HG02884 (cell line): ENCODE results near the gene U2AF2.

Experiments
- ATAC-seq: cut with Tn5 transposase; IDR thresholded peaks from one replicate; pipeline ENCODE4 v1.9.1; 2021; ENCODE audit warnings: mild to moderate bottlenecking, moderate library complexity; ENCODE audit not compliant: unreplicated experiment

The U2AF2 gene

DNA sequence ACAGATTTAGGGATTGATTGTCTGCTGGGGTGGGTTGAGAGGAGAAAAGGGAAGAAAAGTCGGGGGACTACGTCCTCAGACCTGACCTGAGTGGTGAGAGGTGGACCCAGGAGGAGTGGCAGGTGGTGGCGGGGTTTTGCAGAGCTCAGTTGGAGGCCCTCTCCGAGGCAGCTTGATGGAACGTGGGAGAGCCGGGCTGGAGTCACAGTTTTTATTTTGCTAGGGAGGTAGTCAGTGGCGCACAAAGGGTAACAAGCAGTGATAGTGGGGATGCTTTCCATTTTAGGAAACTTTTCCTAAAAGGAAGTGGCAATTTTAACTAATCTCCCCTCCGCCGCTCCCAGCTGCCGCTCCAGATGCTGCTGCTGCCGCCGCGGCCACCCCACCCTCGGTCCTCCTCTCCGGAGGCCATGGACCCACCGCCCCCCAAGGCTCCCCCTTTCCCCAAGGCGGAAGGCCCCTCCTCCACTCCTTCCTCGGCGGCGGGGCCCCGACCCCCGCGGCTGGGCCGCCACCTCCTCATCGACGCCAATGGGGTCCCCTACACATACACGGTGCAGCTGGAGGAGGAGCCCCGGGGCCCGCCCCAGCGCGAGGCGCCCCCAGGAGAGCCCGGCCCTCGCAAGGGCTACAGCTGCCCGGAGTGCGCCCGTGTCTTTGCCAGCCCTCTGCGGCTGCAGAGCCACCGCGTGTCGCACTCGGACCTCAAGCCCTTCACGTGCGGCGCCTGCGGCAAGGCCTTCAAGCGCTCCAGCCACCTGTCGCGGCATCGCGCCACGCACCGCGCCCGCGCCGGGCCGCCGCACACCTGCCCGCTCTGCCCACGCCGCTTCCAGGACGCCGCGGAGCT, 12.5 kb upstream of the U2AF2 start:
- ATAC-seq = no peak

DNA sequence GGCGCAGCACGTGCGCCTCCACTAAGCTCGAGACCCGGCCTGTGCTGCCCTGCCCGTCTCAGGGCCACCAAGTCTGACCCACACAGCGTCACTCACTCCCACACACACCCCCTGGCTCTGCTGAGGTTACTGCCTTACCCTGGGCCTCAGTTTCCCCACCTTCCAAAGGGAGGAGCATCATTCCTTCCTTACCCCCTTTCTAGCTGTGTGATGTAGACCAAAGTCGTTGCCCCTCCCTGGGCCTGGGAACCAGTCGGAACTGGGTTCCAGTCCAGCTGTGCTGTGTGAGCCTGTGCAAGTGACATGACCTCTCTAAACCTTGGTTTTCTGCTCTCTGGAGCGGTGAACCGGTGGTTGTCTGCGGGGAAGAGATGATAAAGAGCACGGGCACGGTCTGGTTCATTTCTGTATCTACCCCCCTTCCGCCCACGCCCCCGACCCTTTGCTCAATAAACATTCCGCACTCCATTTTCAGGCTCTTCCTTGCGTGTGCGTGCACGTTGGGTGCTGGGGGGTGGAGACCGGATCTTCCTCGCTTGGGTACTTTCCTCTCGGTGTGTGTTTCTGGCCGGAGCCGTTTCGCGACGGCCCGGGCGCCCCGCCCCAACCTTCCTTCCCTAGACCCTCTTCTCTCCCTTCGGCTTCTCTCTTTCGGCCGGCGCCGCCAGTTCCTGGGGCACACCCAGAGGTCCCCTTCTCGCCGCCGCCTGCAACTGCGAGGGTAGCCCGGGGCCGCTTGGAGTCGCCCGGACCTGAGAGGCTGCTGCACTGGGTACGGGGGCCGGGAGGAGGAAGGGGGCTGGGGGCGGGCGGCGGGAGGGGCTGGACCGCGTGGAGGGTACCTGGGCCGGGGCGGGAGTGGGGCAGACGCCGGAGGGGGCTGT, 11.6 kb upstream of the U2AF2 start, which contains the start of gene ZNF581:
Gene ZNF581, plus strand, starts transcription at position 647 of the 884 bp plus-strand sequence. CDS start 923 bp downstream, outside the sequence.
- ATAC-seq = no peak

DNA sequence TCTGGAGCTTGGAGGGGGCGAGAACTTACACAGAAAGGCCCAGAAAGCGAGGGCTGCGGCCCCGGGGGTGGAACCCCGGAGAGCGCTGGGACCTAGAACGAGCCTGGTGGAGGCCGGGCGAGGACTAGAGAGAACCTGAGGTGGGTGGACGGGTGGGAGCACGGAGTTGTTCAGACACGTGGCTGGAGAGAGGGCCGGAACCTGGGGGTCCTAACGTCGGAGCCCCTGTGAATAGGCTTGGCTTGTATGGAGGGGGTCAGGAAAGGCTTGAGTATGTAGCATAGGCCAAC, 11.0 kb upstream of the U2AF2 start:
- ATAC-seq = no peak

GRCh38 chr19:55644191-55644833, 10.5 kb upstream of the U2AF2 start:
- no peak for ATAC-seq

DNA sequence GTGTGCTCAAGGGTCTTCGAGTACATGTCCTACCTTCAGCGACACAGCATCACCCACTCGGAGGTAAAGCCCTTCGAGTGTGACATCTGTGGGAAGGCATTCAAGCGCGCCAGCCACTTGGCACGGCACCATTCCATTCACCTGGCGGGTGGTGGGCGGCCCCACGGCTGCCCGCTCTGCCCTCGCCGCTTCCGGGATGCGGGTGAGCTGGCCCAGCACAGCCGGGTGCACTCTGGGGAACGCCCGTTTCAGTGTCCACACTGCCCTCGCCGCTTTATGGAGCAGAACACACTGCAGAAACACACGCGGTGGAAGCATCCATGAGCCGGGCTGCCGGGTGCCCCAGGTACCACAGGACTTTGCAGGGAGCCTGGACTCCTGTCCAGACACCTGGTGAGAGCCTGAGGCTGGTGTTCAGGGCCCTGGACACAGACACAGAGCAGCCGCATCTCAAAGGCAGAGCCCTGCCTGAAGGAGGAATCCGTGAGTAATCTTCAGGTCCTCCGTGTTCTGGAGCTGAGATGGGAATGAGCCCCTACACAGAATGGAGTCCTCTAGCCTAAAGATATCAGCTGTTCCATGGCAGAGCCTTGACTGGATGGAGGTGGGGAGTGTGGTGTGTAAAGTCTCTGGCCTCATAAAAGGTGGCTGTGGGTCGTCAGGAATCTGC, 9.9 kb upstream of the U2AF2 start:
- ATAC-seq = no peak

DNA sequence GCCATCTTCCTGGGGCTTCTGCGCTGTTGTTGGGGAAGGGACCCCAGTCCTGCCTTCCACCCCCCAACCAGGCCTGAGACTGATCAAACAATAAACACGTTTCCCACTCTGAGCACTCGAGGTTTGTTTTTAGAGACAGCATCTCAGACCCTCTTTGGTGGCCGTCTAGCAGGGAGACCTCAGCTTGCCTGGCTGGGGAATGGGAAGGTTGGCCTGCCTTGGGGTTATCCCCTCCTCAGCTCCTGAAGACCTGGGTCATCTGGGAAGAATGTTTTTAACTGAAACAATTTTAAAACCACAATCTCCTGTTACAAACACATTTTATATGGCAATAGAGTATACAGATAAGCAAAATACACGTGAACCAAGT, 9.3 kb upstream of the U2AF2 start:
- no peak for ATAC-seq

DNA sequence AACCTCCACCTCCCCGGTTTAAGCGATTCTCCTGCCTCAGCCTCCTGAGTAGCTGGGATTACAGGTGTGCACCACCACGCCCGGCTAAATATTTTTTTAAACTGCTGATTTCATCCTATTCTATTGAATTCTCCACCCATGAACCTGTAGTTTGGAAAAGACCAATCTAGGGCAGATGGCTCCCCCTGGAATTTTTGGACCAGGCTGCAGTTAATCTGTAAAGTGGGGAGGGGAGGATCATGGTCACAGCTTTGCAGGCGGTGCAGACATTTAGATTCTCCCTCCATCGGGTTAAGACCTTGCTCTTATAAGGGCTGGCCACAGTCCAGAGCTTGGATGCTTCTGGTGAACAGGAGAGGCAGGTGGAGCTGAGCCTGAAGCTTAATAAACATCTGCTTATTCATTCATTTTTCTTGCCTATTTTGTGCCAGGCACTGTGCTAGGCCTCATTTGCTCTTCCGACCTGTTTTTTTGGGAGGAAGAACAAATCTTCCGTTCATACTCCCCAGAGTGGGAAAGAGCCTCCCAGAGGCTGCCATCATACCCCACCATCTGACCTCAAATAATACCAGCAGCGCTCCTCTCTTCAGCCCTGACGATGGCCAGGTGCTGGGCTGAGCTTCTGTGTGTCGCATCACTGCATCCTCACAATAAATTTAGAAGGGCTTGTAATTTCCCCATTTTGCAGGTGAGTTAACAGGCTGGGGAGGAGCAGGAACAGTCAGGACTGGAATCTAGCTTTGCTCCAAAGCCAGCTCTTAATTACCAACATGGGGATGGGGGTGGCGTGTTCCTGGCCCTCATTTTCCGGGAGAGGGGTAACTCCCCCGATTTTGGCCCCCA, 7.7 kb upstream of the U2AF2 start:
- ATAC-seq = no peak

- ATAC-seq = no peak
These were observed 6.9 kb upstream of the U2AF2 start, which contains the start of gene CCDC106 for GRCh38 chr19:55647732-55648584. Gene CCDC106, plus strand, starts transcription at chr19:55648212. Its CDS starts 835 bp downstream, at chr19:55649047.

DNA sequence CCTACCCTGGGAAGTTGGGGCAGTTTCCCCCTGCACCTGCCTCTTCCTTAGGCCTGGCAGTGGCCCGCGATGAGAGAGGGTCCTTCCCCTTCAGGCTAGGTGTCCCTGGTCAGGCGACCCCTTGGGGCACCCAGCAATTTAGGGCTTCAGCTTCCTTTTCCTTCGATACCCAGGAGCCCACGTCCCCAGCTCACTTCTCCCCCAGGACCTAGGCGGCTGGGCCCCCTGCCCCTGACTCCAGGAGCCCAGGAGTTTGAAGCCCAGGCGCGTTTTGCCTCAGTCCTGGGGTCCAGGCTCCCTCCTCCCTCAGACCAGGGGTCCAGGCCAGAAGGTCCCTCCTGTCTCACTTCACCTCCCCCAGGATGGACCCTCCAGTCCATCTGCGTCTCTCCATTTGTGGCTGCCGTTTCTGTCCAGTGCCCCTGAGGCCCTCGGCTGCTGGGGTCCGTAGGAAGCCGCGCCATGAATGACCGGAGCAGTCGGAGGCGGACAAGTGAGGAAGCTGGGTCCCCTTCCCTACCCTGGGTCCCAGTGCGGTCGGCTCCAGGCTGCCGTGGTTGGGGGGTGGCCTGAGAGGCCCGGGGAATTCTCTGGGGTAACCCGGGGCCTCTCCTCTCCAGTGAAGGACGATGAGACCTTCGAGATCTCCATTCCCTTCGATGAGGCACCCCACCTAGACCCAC, 6.1 kb upstream of the U2AF2 start:
- ATAC-seq = no peak

DNA sequence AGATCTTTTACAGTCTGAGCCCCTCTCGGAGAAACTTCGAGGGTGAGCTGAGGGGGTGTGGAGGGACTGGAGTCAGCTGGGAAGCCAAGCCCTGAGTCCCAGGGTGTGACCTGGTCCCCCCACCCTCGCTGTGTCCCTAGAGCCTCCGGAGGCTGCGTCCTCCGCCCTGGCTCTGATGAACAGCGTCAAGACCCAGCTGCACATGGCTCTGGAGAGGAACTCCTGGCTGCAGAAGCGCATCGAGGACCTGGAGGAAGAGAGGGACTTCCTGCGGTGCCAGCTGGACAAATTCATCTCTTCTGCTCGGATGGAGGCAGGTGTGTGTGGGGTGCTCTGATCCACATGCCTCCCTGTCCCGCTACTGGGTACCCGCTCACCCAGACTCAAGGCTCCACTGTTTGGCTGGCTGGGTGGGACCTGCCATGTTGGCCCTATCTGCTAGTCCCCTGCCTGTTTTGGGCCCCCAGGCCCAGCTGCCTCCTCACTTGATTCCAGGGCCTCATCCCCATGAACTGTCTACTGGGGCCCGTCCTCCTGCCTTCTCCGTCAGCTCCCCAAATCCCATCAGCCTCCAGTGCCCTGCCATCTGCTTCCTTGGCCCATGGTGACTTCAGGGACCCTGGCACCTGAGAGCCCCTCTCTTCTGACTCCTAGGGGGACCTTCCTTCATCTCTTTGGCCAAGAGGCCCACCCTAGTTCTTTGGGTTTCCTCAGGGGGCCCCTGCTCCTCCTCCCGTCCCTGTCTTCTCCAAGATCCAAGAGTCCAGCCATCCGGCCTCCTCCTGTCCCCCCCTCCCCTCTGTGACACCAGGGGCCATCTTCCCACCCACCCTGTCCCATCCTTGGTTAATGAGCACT, 5.3 kb upstream of the U2AF2 start:
- ATAC-seq = no peak

DNA sequence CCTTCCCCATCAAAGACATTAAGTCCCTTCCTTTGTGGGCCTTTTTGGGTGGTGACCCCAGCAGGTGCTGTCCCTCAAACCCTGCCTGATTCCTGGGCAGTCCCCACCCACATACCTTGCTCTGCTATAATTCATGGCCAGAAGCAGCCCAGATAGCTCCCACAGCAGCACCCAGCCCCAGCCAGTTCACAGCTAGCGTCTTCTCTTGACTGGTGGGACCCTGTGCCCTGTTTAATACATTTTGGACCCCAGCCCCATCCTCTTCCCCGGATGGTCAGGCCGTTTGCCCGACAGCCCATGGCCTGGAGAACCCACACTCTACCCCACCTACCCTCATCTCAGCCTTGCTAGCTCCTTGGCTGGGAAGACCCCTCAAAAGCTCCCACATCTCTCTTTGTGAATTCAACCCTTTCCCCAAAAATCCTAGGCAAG, 4.7 kb upstream of the U2AF2 start:
- ATAC-seq = no peak

- no peak for ATAC-seq
These were observed 4.1 kb upstream of the U2AF2 start for GRCh38 chr19:55650602-55651230.

DNA sequence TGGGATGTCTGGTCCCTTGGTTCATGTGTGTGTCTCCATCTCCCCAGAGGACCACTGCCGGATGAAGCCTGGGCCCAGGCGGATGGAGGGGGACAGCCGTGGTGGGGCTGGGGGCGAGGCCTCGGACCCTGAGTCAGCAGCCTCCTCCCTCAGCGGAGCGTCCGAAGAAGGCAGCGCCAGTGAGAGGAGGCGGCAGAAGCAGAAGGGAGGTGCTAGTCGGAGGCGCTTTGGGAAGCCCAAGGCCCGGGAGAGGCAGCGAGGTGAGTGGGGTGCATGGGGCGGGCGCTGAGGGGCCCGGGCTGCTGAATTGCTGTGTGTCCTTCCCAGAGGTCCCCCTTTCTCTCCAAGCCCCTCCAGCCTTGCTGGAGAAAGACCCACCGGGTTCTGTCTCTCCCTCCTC, 3.6 kb upstream of the U2AF2 start:
- ATAC-seq = no peak

DNA sequence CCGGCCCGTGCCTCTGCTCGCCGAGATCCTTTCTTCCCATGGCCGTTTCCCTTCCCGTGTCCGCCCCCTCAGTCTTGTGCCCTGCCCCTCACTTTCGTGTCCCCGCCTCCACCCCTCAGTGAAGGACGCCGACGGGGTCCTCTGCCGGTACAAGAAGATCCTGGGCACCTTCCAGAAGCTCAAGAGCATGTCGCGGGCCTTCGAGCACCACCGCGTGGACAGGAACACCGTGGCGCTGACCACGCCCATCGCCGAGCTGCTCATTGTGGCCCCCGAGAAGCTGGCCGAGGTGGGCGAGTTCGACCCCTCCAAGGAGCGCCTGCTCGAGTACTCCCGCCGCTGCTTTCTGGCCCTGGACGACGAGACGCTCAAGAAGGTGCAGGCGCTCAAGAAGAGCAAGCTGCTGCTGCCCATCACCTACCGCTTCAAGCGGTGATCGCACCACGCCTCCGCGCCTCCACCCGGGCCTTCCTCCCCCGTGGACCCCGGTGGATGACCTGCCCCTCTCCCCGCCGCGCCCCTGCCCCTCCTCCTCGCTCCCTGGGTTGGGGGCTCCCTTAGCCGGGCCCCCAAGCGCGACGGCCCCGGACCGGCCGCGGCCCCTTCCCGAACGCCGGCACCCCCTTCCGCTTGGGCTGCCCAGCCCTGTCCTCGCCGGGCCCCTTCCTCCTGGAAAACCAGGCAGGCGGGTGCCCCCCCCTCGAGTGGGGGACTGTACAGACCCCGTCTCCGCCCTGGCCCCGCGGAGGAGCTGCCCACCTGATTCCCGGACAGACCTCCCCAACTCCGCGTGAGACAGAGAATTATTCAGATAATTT, 2.3 kb upstream of the U2AF2 start:
- ATAC-seq = no peak

DNA sequence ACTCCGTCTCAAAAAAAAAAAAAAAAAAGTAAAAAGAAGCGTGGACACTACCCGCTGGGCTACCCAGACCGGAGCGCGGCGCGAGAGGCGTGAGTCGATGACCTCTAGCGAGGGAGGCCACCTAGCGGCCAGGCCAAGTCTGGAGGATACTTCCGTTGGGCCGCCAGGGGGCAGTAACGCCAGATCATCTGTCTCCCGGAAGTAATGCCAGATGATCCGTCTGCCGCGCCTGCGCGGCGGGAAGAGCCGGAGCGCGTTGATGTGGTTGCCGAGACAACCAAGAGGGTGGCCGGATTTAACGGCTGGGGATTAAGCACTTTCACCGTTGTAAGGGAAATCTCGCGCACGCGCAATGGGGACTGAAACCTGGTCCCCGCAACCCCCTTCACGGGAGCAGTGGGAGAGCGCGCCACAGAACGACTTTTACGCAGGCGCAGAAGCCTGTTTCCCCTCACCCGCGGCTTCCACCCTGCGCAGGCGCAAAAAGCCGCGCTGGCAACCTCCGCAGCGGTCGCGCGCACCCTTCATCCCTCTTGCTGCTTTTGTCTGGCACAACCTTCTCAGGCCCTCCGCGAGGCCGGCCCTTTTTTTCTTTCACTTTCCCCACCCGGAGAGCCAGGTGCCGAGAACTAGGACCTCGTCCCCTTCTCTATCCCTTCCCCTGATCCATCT, 1.0 kb upstream of the U2AF2 start:
- ATAC-seq = peak; percentile 41
